Measurements from ENCODE around the gene UBC.
"Not testable (repeated sequence)": the region's sequence is repeated elsewhere in the genome, so short reads cannot be mapped to it uniquely, and the experiment has no call there.

The UBC gene

GRCh38 chr12:124883263-124884130, 31.0 kb downstream of the UBC start:
- no peak for FAIRE-seq

- FAIRE-seq = no peak
Measured at GRCh38 chr12:124881123-124881522, 33.3 kb downstream of the UBC start.

- not testable (repeated sequence) for FAIRE-seq
Measured at GRCh38 chr12:124880335-124880734, 34.1 kb downstream of the UBC start.

GRCh38 chr12:124878795-124879516, 35.5 kb downstream of the UBC start:
- no peak for FAIRE-seq

GRCh38 chr12:124877423-124877822, 37.0 kb downstream of the UBC start:
- no peak for FAIRE-seq

- no peak for FAIRE-seq
Measured at GRCh38 chr12:124876171-124876570, 38.3 kb downstream of the UBC start.

- FAIRE-seq = peak; percentile 31
Measured at GRCh38 chr12:124875803-124876132, 38.7 kb downstream of the UBC start.

GRCh38 chr12:124874988-124875802, 39.3 kb downstream of the UBC start:
- FAIRE-seq = no peak

GRCh38 chr12:124874188-124874587, 40.3 kb downstream of the UBC start:
- FAIRE-seq = no peak

GRCh38 chr12:124872068-124872719, 42.3 kb downstream of the UBC start:
- FAIRE-seq = no peak

- no peak for FAIRE-seq
Measured at GRCh38 chr12:124871297-124871696, 43.2 kb downstream of the UBC start.

GRCh38 chr12:124870515-124870914, 43.9 kb downstream of the UBC start:
- no peak for FAIRE-seq

GRCh38 chr12:124869059-124869665, 45.3 kb downstream of the UBC start:
- no peak for FAIRE-seq

GRCh38 chr12:124868252-124869058, 46.0 kb downstream of the UBC start:
- FAIRE-seq = no peak

GRCh38 chr12:124867401-124867930, 47.0 kb downstream of the UBC start:
- no peak for FAIRE-seq

- FAIRE-seq = no peak
Measured at GRCh38 chr12:124866883-124867400, 47.5 kb downstream of the UBC start.

- FAIRE-seq = no peak
Measured at GRCh38 chr12:124866195-124866882, 48.1 kb downstream of the UBC start.

- no peak for FAIRE-seq
Measured at GRCh38 chr12:124865728-124866127, 48.7 kb downstream of the UBC start.

- no peak for FAIRE-seq
Measured at GRCh38 chr12:124864326-124864752, 50.1 kb downstream of the UBC start.
